Measurements from ENCODE around the gene TLE5.

DNA sequence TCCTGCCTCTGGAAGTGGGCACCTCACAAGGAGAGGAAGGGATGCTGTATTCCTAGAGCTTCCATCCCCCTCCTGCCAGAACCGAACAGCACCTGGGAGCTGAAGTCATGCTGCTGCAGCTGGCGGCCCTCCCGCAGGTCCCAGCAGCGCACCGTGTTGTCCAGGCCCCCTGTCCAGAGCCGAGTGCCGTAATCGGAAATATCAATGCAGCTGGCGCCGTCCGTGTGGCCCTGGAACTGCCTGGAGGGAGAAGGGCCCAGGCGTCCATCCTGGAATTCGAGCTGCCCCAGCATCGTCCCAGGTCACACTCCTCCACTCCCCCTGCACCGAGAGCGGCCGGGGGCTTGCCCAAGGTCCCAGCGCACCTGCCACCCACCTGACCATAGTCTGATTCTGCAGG is 57.0 kb downstream of the TLE5 start:
- TF ChIP-seq ARNTL (CRISPR knock-in tag; IDR thresholded peaks at IDR 0.05; ENCODE audit: borderline replicate concordance, low read depth) (no peak), ISL1 (CRISPR knock-in tag; IDR thresholded peaks at IDR 0.05) (no peak), RARB (CRISPR knock-in tag; IDR thresholded peaks at IDR 0.05) (no peak), OSR1 (CRISPR knock-in tag; IDR thresholded peaks at IDR 0.05) (no peak), BACH2 (CRISPR knock-in tag; IDR thresholded peaks at IDR 0.05; ENCODE audit: borderline replicate concordance) (no peak), TOX (CRISPR knock-in tag; IDR thresholded peaks at IDR 0.05; ENCODE audit: borderline replicate concordance) (no peak), PPARA (CRISPR knock-in tag; IDR thresholded peaks at IDR 0.05; ENCODE audit: borderline replicate concordance) (no peak)
- TF ChIP-seq, protein P1, sequence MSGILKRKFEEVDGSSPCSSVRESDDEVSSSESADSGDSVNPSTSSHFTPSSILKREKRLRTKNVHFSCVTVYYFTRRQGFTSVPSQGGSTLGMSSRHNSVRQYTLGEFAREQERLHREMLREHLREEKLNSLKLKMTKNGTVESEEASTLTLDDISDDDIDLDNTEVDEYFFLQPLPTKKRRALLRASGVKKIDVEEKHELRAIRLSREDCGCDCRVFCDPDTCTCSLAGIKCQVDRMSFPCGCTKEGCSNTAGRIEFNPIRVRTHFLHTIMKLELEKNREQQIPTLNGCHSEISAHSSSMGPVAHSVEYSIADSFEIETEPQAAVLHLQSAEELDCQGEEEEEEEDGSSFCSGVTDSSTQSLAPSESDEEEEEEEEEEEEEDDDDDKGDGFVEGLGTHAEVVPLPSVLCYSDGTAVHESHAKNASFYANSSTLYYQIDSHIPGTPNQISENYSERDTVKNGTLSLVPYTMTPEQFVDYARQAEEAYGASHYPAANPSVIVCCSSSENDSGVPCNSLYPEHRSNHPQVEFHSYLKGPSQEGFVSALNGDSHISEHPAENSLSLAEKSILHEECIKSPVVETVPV (CRISPR knock-in tag; IDR thresholded peaks at IDR 0.05) = no peak
- TF ChIP-seq, protein P2, sequence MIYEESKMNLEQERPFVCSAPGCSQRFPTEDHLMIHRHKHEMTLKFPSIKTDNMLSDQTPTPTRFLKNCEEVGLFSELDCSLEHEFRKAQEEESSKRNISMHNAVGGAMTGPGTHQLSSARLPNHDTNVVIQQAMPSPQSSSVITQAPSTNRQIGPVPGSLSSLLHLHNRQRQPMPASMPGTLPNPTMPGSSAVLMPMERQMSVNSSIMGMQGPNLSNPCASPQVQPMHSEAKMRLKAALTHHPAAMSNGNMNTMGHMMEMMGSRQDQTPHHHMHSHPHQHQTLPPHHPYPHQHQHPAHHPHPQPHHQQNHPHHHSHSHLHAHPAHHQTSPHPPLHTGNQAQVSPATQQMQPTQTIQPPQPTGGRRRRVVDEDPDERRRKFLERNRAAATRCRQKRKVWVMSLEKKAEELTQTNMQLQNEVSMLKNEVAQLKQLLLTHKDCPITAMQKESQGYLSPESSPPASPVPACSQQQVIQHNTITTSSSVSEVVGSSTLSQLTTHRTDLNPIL (CRISPR knock-in tag; IDR thresholded peaks at IDR 0.05; ENCODE audit: low read depth) = no peak
- TF ChIP-seq, protein P3, sequence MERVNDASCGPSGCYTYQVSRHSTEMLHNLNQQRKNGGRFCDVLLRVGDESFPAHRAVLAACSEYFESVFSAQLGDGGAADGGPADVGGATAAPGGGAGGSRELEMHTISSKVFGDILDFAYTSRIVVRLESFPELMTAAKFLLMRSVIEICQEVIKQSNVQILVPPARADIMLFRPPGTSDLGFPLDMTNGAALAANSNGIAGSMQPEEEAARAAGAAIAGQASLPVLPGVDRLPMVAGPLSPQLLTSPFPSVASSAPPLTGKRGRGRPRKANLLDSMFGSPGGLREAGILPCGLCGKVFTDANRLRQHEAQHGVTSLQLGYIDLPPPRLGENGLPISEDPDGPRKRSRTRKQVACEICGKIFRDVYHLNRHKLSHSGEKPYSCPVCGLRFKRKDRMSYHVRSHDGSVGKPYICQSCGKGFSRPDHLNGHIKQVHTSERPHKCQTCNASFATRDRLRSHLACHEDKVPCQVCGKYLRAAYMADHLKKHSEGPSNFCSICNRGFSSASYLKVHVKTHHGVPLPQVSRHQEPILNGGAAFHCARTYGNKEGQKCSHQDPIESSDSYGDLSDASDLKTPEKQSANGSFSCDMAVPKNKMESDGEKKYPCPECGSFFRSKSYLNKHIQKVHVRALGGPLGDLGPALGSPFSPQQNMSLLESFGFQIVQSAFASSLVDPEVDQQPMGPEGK (CRISPR knock-in tag; IDR thresholded peaks at IDR 0.05; ENCODE audit: borderline replicate concordance) = no peak

All from SK-N-SH treated with all-trans-retinoic acid at 6 μM for 48 hours (cell line).